Upper lobe of right lung (tissue), 1 donor: ENCODE data around the gene AFF1. TPM values are rescaled to one million over a fixed set of nuclear protein-coding genes. Genes with fewer than 3 reads are reported as not detected.

Experiments
- ATAC-seq: fragments of 200-7000 bp; cut with Tn5 transposase; one replicate; pipeline ENCODE4 v1.9.1; 2020; ENCODE audit warnings: mild to moderate bottlenecking, moderate library complexity
- DNase-seq: peaks from one replicate; pipeline ENCODE4 v3.0.0-alpha.2; 2020
- H3K27ac ChIP-seq: fragments of 200-600 bp; one replicate; pipeline ENCODE4 v1.8.0; 2022
- H3K27me3 ChIP-seq: fragments of 200-600 bp; one replicate; pipeline ENCODE4 v1.8.0; 2022; ENCODE audit warnings: mild to moderate bottlenecking
- H3K36me3 ChIP-seq: fragments of 200-600 bp; one replicate; pipeline ENCODE4 v1.8.0; 2022
- H3K4me1 ChIP-seq: fragments of 200-600 bp; one replicate; pipeline ENCODE4 v1.8.0; 2022
- H3K4me3 ChIP-seq: fragments of 200-600 bp; one replicate; pipeline ENCODE4 v1.8.0; 2022; ENCODE audit warnings: mild to moderate bottlenecking
- H3K9me3 ChIP-seq: fragments of 200-600 bp; one replicate; pipeline ENCODE4 v1.8.0; 2022
- intact Hi-C: fragments of 100-400 bp; cut with DNase I; formaldehyde crosslinking; loops from one replicate; pipeline ENCODE4 v1.11.0; 2022
- total RNA-seq: library from RNA; stranded (reverse); fragmentation: NEBNext Ultra II Directional; extraction: Animal tissue kit (Norgen Biotek cat#: 25700); gene quantifications from one replicate; pipeline ENCODE4 v1.2.1, GENCODE V29; 2021
- TF ChIP-seq, protein P1 (sequence below): fragments of 200-600 bp; IDR thresholded peaks from one replicate; pipeline ENCODE4 v1.8.0; 2022; ENCODE audit warnings: antibody characterized with exemption
- donor health status: DM: no; HTN: yes; CAD: no; lungs with severe emphysema.

AFF1 gene
- total RNA-seq, 1 donor from 2014 or later = 103 TPM

DNA sequence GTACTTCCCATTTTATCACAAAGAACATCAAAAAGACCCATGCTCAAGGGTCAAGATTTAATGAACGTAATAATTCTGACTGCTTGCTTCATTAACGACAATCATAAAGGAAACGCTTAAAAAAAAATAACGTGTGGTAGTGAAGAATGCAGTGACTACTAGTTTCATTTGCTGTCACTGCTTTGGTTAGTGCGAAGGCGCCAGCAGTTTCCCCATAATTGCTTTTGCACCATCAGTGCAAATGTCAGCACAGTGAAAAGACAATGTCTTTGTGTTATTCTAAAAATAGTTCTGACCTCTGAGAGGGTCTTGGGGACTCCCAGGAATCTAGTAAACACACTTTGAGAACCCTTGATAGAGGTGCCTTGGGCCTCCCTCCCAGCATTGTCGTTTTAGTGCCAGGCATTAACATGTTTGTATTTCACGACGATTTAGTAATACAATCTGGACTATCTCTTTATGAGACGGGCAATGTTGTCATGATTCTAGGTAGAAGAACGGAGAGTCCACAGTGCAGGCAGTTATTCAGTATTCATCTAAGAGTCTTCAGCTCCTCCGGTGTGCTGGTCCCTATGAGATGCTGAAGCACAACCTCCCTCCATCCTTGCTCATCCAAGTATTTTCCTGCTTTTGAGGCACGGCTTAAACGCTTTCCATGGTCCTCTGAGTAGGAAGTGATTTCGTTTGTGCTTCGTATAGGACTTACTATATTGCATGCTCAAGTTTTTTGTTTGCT, 71.0 kb downstream of the AFF1 start:
- Histone ChIP-seq H3K27me3 (no peaks in the 10 kb centered on the region), H3K4me3 (peak overlapping the region; percentile 83), H3K4me1 (peaks cover 39% of the 10 kb centered on the region), H3K27ac (peak overlapping the region; percentile 98), H3K9me3 (no peaks in the 10 kb centered on the region), H3K36me3 (no peaks in the 10 kb centered on the region)
- DNase-seq (no peak), ATAC-seq (no peak)
- intact Hi-C loops = loop anchor here (10.0 kb wide), 2 partner anchors 71 to 79 kb away; partner anchors contain the start of gene AFF1
- TF ChIP-seq, protein P1, sequence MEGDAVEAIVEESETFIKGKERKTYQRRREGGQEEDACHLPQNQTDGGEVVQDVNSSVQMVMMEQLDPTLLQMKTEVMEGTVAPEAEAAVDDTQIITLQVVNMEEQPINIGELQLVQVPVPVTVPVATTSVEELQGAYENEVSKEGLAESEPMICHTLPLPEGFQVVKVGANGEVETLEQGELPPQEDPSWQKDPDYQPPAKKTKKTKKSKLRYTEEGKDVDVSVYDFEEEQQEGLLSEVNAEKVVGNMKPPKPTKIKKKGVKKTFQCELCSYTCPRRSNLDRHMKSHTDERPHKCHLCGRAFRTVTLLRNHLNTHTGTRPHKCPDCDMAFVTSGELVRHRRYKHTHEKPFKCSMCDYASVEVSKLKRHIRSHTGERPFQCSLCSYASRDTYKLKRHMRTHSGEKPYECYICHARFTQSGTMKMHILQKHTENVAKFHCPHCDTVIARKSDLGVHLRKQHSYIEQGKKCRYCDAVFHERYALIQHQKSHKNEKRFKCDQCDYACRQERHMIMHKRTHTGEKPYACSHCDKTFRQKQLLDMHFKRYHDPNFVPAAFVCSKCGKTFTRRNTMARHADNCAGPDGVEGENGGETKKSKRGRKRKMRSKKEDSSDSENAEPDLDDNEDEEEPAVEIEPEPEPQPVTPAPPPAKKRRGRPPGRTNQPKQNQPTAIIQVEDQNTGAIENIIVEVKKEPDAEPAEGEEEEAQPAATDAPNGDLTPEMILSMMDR = no peak

DNA sequence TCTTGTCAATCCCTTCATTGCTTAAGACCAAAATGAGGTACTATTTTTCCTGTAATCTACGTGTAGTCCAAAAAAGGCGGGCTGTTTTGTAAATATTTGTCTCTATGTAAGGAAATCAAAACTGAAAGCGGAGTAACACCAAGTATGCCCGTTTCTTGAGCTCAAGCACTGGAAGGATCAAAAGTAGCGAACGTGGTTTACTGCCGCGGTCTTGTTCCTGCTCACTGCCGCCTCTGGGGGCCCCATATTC, 71.5 kb downstream of the AFF1 start:
- TF ChIP-seq, protein P1 = peak; percentile 37
- Histone ChIP-seq H3K4me1 (peaks cover 38% of the 10 kb centered on the region), H3K36me3 (no peaks in the 10 kb centered on the region), H3K9me3 (no peaks in the 10 kb centered on the region), H3K27ac (peak overlapping the region; percentile 98), H3K4me3 (peak overlapping the region; percentile 83), H3K27me3 (no peaks in the 10 kb centered on the region)
- DNase-seq = no peak
- intact Hi-C loops = loop anchor here (10.0 kb wide), 2 partner anchors 72 to 78 kb away; partner anchors contain the start of gene AFF1
- no peak for ATAC-seq

DNA sequence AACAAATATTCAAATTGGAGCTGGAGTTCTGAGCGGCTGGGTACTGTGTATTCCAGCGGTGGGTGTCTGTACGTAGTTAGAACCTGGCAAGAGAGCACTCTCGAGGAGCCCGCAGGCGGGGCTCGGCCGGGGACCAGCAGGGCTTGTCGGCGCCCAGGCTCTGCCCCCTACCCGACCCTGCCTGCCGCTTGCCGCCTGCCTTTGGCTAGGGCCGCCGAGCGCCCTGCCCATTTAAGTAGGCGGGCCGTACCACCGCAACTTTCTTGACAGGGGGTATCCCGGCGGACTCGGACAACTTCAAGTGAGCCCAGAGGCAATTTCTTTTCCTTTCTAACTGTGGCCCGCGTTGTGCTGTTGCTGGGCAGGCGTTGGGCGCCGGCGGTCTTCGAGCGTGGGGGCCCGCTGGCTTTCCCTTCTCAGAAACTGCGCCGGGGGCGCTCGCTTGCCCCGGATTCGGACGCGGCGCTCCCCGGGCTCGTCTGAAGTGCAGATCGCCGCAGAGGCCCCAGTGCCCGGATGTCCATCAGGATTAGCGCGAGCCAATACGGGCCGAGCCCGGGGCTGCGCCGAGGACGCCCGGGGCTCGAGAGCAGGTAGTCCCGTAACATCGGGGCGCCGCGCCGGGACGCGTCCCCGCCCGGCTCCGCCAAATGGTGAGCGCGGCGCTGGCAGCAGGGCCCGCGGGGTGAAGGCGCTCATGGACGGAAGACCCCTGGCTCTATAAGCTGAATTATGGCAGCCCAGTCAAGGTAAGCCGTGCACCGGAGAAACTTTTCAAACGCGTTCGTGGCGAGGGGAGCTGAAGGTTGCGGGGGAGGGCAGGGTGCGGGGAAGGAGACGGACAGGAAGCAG, 72.1 kb downstream of the AFF1 start:
- H3K9me3 ChIP-seq = no peaks in the 10 kb centered on the region
- no peaks in the 10 kb centered on the region for H3K36me3 ChIP-seq
- H3K4me3 ChIP-seq = peak overlapping the region; percentile 83
- DNase-seq (peak; percentile 97), ATAC-seq (peak; percentile 95)
- H3K4me1 ChIP-seq = peaks cover 44% of the 10 kb centered on the region
- TF ChIP-seq, protein P1 = peak; percentile 17
- peak overlapping the region; percentile 98 for H3K27ac ChIP-seq
- H3K27me3 ChIP-seq = no peaks in the 10 kb centered on the region
- intact Hi-C loops = loop anchor here (10.0 kb wide), 2 partner anchors 72 to 78 kb away; partner anchors contain the start of gene AFF1

DNA sequence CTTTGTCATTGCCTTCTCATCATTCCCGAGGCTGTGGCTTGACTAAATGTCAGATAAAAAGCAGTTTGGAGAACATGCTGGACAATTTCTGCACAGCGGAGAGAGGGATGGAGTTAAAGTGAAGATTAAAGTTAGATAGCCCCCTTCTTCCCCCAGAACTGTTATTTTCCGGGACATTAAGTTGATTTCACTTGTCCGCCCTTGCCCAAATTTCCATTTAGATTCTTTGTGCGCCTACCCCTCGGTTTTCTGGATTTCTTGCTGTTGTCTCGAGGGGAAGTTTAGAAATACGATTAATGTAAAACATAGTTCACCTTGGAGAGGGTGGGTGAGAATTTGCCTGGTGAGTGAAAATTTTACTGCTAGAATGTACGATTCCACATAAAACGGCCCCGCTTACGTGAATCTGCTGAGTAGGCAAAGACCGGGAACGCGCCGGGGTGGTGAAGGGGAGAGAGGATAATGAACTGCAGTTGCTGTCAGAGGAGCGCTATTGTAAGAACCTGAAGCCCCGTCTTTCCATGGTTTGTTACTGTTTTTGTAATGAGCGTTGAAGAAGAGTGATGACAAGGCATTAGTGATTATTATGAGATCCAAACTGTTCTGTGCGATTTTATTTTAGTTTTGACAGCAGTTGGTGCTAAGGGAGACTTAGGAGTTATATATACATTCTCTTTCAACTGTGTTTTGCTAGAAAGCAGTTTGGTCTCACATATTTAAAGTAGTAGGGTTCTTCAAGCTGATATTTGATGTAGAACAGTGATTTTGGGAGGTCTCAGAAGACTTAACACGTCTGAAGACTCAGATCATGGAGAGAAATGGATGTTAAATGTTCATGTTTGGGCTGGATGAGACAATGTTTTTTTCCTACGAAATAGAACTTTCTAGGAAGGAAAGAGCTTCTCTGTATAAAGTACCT, 73.0 kb downstream of the AFF1 start:
- peak; percentile 72 for DNase-seq
- peak overlapping the region; percentile 83 for H3K4me3 ChIP-seq
- H3K27ac ChIP-seq = peak overlapping the region; percentile 98
- peaks cover 51% of the 10 kb centered on the region for H3K4me1 ChIP-seq
- H3K9me3 ChIP-seq = no peaks in the 10 kb centered on the region
- peak; percentile 7 for ATAC-seq
- TF ChIP-seq, protein P1 = no peak
- intact Hi-C loops = loop anchor here (10.0 kb wide), 2 partner anchors 73 to 77 kb away; partner anchors contain the start of gene AFF1
- no peaks in the 10 kb centered on the region for H3K27me3 ChIP-seq
- no peaks in the 10 kb centered on the region for H3K36me3 ChIP-seq

DNA sequence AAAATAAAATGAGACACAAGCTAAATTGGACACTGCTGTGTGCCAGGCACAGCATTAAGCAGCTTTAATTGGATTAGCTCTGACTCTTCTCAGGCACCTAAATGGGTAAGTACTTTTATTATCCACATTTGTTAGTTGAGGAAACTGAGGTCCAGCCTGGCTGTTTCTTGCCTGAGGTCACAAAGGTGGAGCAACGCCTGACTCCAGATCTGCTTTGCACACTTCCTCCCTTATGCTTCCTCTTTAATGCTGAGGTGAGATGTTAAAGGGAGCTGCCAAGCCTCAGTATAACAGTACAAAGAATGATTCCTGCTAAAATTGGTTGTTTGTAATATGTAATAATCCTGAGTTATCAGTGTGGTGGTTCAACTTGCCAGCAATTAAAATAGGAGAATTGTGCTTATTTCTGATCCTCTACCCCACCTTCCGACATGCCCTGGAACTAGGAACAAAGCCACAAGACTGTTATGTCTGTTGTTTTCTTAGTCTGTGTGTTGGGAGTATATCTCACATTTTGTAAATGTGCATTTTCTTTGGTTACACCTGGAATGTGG, 74.4 kb downstream of the AFF1 start:
- no peak for DNase-seq
- TF ChIP-seq, protein P1 = no peak
- H3K4me1 ChIP-seq = peaks cover 65% of the 10 kb centered on the region
- H3K27ac ChIP-seq = peak overlapping the region; percentile 98
- intact Hi-C loops = loop anchor here (10.0 kb wide), 2 partner anchors 74 to 76 kb away; partner anchors contain the start of gene AFF1
- no peaks in the 10 kb centered on the region for H3K27me3 ChIP-seq
- H3K4me3 ChIP-seq = peak overlapping the region; percentile 83
- no peaks in the 10 kb centered on the region for H3K9me3 ChIP-seq
- ATAC-seq = no peak
- H3K36me3 ChIP-seq = no peaks in the 10 kb centered on the region
